Subcutaneous adipose tissue (tissue), 4 donors: Measurements from ENCODE around the gene MANF. TPM values are rescaled to one million over a fixed set of nuclear protein-coding genes. Genes with fewer than 3 reads are reported as not detected.

ENCODE experiments used
- total RNA-seq, 4 donors: library from RNA; depleted of rRNA; stranded (reverse); fragments of >200 nt; gene quantifications; one replicate each; pipeline ENCODE4 v1.1.0, GENCODE V29; 2016
- TF ChIP-seq, protein P1 (sequence below): fragments of 450-650 bp; IDR thresholded peaks from one replicate; pipeline ENCODE4 v1.5.1; 2016; ENCODE audit warnings: low read depth, mild to moderate bottlenecking, control low read depth, antibody characterized with exemption, moderate library complexity

Gene MANF
- total RNA-seq, 4 donors from 2014 or later, result 14.1 to 62.9 (median 31.6) TPM

DNA sequence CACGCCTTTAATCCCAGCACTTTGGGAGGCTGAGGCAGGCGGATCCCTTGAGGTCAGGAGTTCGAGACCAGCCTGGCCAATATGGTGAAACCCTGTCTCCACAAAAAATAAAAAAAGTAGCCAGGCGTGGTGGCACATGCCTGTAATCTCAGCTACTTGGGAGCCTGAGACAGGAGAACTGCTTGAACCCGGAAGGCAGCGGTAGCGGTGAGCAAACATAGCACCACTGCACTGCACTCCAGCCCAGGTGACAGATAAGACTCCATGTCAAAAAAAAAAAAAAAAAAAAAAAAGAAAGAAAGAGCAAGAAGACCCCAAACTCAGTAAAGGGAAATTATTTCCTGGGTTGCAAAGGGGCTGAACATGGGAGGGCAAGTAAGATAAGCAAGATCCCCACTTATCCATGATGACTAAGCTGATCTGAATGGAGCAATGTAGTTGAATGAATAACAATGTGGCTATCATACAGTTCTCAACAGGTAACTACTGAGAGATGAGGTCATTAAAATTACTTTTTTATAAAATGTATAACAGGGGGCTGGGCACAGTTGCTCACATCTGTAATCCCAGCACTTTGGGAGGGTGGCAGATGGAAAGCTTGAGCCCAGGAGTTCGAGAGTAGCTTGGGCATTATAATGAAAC lies 52.0 kb downstream of the MANF start:
- TF ChIP-seq, protein P1, sequence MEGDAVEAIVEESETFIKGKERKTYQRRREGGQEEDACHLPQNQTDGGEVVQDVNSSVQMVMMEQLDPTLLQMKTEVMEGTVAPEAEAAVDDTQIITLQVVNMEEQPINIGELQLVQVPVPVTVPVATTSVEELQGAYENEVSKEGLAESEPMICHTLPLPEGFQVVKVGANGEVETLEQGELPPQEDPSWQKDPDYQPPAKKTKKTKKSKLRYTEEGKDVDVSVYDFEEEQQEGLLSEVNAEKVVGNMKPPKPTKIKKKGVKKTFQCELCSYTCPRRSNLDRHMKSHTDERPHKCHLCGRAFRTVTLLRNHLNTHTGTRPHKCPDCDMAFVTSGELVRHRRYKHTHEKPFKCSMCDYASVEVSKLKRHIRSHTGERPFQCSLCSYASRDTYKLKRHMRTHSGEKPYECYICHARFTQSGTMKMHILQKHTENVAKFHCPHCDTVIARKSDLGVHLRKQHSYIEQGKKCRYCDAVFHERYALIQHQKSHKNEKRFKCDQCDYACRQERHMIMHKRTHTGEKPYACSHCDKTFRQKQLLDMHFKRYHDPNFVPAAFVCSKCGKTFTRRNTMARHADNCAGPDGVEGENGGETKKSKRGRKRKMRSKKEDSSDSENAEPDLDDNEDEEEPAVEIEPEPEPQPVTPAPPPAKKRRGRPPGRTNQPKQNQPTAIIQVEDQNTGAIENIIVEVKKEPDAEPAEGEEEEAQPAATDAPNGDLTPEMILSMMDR, result no peak

Other genes with a start within 250 kb of the MANF start
- 10 to 100 TPM; 21.9 to 33.0 (median 25.4) TPM for gene RBM15B, start 6.0 kb downstream of the MANF start, total RNA-seq
- 10 to 100 TPM; 13.9 to 22.4 (median 19.6) TPM for gene DCAF1, start 114.7 kb downstream of the MANF start, total RNA-seq
- 10 to 100 TPM; 17.6 to 41.8 (median 18.3) TPM for gene RAD54L2, start 153.4 kb downstream of the MANF start, total RNA-seq